ENCODE data around the gene ZBED4.

Gene ZBED4

GRCh38 chr22:49894322-49895054, 40.8 kb downstream of the ZBED4 start:
- H3K4me1 Mint-ChIP-seq: peaks cover 4% of the 10 kb centered on the region
- no peak overlapping the region for H3K27ac Mint-ChIP-seq
- ATAC-seq: no peak
- H3K27me3 Mint-ChIP-seq: no peaks in the 10 kb centered on the region
- no peak overlapping the region for H3K4me3 Mint-ChIP-seq
- peaks cover 0 to 9% of the 10 kb centered on the region in 2 donors for H3K9me3 Mint-ChIP-seq
- DNase-seq: no peak

- Mint-ChIP-seq H3K4me1 (peaks cover 8% of the 10 kb centered on the region), H3K27me3 (no peaks in the 10 kb centered on the region), H3K9me3 (peaks cover 3 to 14% of the 10 kb centered on the region in 2 donors), H3K27ac (peak overlapping the region in 1 of 2 donors; percentile 81), H3K4me3 (no peak overlapping the region)
- DNase-seq: no peak
- ATAC-seq: no peak
Observed at GRCh38 chr22:49896201-49896600, 42.6 kb downstream of the ZBED4 start.

GRCh38 chr22:49897015-49897684, 43.5 kb downstream of the ZBED4 start:
- no peak overlapping the region for H3K27ac Mint-ChIP-seq

GRCh38 chr22:49899530-49899929, 45.9 kb downstream of the ZBED4 start:
- Mint-ChIP-seq H3K27ac (peak overlapping the region in 1 of 2 donors; percentile 72), H3K4me1 (peaks cover 8% of the 10 kb centered on the region), H3K4me3 (no peak overlapping the region), H3K9me3 (peaks cover 8 to 19% of the 10 kb centered on the region in 2 donors), H3K27me3 (no peaks in the 10 kb centered on the region)
- DNase-seq: no peak
- ATAC-seq: peak; percentile 80

More at GRCh38 chr22:49897015-49897684, 43.5 kb downstream of the ZBED4 start:
- Mint-ChIP-seq H3K27me3 (no peaks in the 10 kb centered on the region), H3K9me3 (peaks cover 8 to 23% of the 10 kb centered on the region in 2 donors), H3K4me1 (peaks cover 8% of the 10 kb centered on the region), H3K4me3 (no peak overlapping the region)
- DNase-seq (no peak), ATAC-seq (no peak)

- DNase-seq (no peak), ATAC-seq (no peak)
- no peaks in the 10 kb centered on the region for H3K27me3 Mint-ChIP-seq
- peak overlapping the region; percentile 40 to 86 for H3K27ac Mint-ChIP-seq
- H3K4me3 Mint-ChIP-seq: no peak overlapping the region
- H3K4me1 Mint-ChIP-seq: peaks cover 8% of the 10 kb centered on the region
- peaks cover 8 to 15% of the 10 kb centered on the region in 2 donors for H3K9me3 Mint-ChIP-seq
Observed at GRCh38 chr22:49900441-49901230, 47.0 kb downstream of the ZBED4 start.

- no peak for ATAC-seq
- DNase-seq: no peak
- Mint-ChIP-seq H3K27ac (no peak overlapping the region), H3K9me3 (peaks cover 8 to 15% of the 10 kb centered on the region in 2 donors), H3K27me3 (no peaks in the 10 kb centered on the region), H3K4me1 (peaks cover 8% of the 10 kb centered on the region), H3K4me3 (no peak overlapping the region)
Observed at GRCh38 chr22:49901457-49901856, 47.8 kb downstream of the ZBED4 start.

GRCh38 chr22:49903322-49904039, 49.8 kb downstream of the ZBED4 start:
- Mint-ChIP-seq H3K27ac (no peak overlapping the region), H3K4me1 (peaks cover 13% of the 10 kb centered on the region), H3K9me3 (peaks cover 8 to 15% of the 10 kb centered on the region in 2 donors), H3K4me3 (no peak overlapping the region), H3K27me3 (no peaks in the 10 kb centered on the region)
- ATAC-seq (no peak), DNase-seq (no peak)

GRCh38 chr22:49904040-49904369, 50.4 kb downstream of the ZBED4 start:
- no peak for ATAC-seq
- Mint-ChIP-seq H3K4me3 (no peak overlapping the region), H3K27me3 (no peaks in the 10 kb centered on the region)

GRCh38 chr22:49905465-49905864, 51.8 kb downstream of the ZBED4 start:
- H3K4me3 Mint-ChIP-seq: no peak overlapping the region
- no peak overlapping the region for H3K27ac Mint-ChIP-seq
- H3K4me1 Mint-ChIP-seq: peaks cover 5% of the 10 kb centered on the region
- ATAC-seq (no peak), DNase-seq (no peak)
- peaks cover 8 to 15% of the 10 kb centered on the region in 2 donors for H3K9me3 Mint-ChIP-seq
- no peaks in the 10 kb centered on the region for H3K27me3 Mint-ChIP-seq

More at GRCh38 chr22:49904040-49904369, 50.4 kb downstream of the ZBED4 start:
- no peak for DNase-seq
- Mint-ChIP-seq H3K4me1 (peaks cover 13% of the 10 kb centered on the region), H3K27ac (peak overlapping the region in 1 of 2 donors; percentile 48), H3K9me3 (peaks cover 8 to 15% of the 10 kb centered on the region in 2 donors)

- no peak overlapping the region for H3K4me3 Mint-ChIP-seq
- no peak for ATAC-seq
- H3K4me1 Mint-ChIP-seq: peaks cover 5% of the 10 kb centered on the region
- peak overlapping the region in 1 of 2 donors; percentile 97 for H3K27ac Mint-ChIP-seq
- no peaks in the 10 kb centered on the region for H3K27me3 Mint-ChIP-seq
- DNase-seq: no peak
- peaks cover 4 to 10% of the 10 kb centered on the region in 2 donors for H3K9me3 Mint-ChIP-seq
Observed at GRCh38 chr22:49906071-49906798, 52.6 kb downstream of the ZBED4 start.

GRCh38 chr22:49906799-49907290, 53.2 kb downstream of the ZBED4 start:
- Mint-ChIP-seq H3K27me3 (no peaks in the 10 kb centered on the region), H3K4me3 (no peak overlapping the region), H3K4me1 (peaks cover 5% of the 10 kb centered on the region), H3K27ac (peak overlapping the region; percentile 77 to 97), H3K9me3 (peaks cover 0 to 4% of the 10 kb centered on the region in 2 donors)
- DNase-seq (no peak), ATAC-seq (no peak)

GRCh38 chr22:49907807-49908206, 54.2 kb downstream of the ZBED4 start:
- no peak overlapping the region for H3K4me3 Mint-ChIP-seq
- ATAC-seq (no peak), DNase-seq (no peak)
- no peaks in the 10 kb centered on the region for H3K9me3 Mint-ChIP-seq
- no peaks in the 10 kb centered on the region for H3K27me3 Mint-ChIP-seq
- H3K27ac Mint-ChIP-seq: no peak overlapping the region
- H3K4me1 Mint-ChIP-seq: peaks cover 5% of the 10 kb centered on the region

- no peak overlapping the region for H3K4me3 Mint-ChIP-seq
- no peak for ATAC-seq
- H3K27ac Mint-ChIP-seq: peak overlapping the region in 1 of 2 donors; percentile 52
- H3K27me3 Mint-ChIP-seq: no peaks in the 10 kb centered on the region
- H3K9me3 Mint-ChIP-seq: no peaks in the 10 kb centered on the region
- peaks cover 11% of the 10 kb centered on the region for H3K4me1 Mint-ChIP-seq
- no peak for DNase-seq
Observed at GRCh38 chr22:49909476-49910205, 56.0 kb downstream of the ZBED4 start.
